G401.6 (cell line): ENCODE results near the gene HOXA4.

Experiments
- FAIRE-seq: peaks from 2 replicates; lab custom pipeline; 2012; peaks lifted over from hg19 to GRCh38; lab: Jason Lieb, UNC

Gene HOXA4

DNA sequence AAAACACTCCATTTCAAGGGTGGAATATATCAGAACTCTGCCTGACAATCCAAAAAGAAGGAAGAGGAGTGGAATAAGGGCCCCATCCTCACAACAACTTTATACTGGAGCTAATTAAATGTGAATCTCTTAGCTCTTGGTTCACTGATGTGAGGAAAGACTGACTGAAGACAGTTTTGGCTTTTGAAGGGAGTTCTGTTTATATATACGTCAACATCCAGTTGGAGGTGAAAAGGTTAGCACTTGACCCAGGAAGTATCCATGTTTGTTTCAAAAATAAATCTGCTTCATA lies 37.8 kb downstream of the HOXA4 start:
- no peak for FAIRE-seq

DNA sequence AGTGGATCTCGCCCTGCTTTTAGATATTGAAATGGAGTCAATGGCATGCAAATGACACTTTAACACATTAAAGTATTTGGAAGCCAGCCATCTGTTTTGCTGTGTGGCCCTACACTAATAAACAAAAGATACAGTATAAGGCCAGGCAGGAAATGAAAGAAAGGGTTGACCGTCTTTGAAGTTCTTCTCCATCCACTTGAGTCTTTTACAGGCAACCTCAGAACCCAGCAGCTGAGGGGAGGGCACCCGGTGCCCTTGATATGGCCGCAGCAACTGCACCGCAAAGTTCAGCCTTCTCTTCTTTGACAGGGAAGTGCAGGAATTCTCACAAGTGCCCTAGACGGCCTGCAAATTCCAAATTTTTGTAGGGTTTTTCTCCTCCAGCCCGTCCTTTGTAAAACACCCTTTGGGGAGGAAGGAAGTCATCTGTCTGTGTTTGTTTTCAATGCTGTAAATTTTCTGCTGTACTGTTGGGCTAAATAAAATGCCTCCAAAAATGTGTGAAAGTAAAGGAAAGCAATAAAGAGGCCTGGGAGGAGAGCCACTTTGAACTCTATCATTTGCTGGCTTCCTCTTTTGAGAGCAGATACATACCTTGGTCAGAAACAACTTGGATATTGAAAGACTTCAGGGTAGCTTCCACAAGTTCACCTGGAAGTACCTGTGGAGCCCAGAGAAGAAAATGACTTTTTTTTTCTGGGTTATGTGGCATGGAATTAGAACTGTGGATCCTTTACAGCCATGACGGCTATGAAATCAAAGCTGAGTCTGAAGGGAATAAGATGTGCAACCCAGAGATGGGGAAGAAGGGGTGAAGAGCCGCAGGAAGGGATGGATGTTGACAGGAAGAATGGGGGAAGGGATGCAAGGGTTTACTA lies 38.4 kb downstream of the HOXA4 start:
- no peak for FAIRE-seq

DNA sequence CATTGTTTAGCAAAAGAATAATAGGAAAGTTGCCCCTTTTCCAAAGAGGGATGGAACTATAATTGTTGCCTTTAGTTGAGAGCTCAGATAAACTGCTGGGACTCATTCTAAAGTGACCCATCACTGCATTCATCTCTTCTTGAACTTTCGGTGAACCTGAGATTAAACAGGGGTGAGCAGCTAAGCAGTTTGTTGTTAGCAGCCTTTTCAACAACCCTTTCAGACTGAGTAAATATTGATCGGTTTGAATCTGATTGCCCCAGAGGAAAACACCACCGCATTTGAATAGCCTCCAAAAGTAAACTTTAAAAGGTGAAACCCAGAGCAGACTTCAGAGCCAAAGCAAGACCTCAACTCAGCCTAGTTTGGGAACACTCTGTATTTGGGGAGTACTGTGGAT lies 39.5 kb downstream of the HOXA4 start:
- peak; percentile 34 for FAIRE-seq

DNA sequence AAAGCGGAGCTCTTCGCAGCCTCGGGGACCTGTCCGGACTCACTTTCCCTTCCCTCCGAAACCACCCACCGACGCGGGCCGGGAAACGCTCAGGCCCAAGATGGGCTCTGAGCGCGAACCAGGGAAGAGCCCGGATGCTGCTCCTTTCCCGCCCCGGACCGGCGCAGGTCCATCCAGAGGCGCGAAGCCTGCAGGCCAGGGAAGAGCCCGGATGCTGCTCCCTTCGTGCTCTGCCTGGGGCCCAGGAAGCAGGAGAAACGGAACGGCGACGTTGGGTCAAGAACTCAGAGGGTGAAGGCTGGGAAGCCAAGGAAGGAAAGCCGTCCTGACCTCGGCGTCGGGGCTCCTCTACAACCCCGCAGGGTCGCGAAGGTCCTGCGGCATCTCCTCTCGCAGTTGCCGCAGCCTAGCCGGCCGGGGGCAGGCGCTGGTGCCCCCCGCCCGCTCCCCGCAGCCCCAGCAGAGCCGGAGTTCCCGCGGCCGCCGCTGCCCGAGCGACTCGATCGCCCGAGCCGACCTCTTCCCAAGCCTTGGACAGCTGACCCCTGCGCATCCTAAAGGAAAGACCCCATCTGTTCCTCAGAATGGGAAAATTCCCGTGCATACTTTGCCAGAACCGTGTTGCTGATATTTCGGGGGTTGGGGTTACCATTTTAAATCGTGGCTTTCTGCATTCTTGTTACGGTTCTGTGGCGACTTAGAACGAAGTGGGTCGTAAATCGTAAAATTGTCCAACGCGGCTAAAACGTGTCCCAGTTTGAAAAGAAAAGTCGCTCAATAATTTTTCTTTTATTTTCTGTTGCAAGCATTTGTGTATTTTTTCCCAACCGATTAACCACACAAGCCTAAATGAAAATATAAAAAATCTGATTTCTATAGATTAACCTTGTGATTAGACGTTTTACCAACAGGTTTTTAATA lies 42.3 kb downstream of the HOXA4 start:
- FAIRE-seq: peak; percentile 58

DNA sequence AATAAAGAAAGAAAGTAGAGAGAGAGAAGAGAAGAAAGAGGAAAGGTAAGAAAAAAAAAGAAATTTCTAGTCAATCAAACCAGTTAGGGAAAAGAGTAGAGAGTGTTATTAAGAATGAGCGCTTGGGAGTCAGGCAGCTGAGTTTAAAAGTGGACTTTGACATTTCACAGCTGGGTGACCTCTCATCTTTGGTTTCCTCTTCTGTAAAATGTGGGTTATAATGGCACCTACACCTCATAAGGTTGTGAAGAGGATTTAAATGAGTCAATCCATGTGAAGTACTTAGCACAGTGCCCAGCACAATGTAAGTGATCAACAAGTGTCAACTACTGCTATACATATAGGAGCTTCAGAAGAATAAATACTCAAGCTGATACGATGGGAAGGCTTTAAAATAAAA lies 46.9 kb downstream of the HOXA4 start:
- FAIRE-seq: no peak

DNA sequence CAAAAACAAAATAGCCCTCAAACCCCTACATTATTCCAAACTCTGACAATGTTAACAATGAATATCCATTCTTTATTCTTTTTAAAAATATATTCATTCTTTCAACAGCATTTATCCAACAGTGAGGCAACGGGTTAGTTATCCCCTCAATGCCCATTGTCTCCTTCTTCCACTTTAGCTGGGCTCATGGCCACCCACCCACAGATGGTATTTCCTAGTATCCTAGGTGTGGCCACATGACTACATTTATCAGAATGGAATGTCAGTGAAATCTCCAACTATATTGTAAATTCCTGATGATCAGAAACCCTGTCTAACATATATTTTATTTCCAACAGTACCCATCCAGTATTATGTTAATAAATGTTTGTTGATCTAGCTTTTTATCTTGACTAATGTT lies 48.4 kb downstream of the HOXA4 start:
- no peak for FAIRE-seq

DNA sequence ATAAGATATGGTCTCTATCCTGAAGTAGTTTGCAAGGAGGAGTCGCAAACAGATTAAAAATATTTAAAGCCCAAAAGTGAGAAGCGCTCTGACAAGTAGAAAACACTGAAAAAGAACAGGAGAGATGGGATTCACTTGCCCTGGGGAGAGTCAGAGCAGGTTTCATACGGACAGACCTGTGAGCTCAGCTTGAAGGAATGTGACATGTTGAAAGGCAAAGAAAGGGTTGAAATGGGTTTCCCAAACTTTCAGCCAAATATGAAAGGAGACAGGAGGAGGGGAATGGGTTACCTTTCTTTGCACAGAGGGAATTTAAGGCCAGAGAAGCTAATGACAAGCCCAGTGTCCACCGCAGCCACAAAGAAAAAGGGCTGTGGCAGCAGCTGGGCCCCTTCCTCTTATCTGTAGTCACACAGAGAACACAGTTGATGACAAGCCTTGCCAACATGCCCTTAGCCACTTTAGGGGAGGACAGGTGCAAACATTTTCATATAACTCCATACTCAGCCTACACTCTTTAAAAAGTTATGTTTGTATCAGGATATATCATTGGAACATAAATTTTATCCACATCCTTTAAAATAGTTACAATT lies 49.6 kb downstream of the HOXA4 start:
- no peak for FAIRE-seq

DNA sequence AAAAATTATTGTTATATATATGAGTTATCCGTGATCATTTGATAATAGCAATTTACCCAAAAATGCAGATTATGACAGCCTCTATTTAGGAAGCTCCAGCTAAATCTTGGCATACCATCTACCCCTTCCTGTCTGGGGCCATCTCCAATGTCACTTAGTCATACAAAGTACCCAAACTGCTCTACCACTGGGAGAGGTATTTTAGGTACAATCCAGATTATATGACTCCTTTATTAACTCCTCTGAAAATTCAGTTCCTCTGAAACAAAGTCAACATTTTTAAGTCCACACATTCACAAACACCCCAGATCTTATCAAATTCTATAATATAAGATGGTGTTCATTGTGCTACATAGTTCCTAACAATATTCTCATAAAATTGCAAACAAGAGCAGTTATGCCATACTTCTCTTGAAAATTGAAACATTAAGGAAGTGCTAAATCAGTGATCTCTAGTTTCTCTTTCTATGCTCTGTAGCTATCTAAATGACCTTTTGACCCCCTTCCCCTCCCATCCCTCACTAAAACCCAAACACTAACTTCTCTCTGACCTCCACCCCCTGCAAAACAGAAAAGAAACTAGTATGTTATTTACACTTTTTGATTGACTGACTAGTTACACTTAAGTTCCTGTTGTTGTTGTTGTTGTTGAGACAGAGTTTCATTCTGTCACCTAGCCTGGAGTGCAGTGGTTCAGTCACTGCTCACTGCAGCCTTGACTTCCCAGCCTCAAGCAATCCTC lies 51.2 kb downstream of the HOXA4 start:
- FAIRE-seq: no peak

DNA sequence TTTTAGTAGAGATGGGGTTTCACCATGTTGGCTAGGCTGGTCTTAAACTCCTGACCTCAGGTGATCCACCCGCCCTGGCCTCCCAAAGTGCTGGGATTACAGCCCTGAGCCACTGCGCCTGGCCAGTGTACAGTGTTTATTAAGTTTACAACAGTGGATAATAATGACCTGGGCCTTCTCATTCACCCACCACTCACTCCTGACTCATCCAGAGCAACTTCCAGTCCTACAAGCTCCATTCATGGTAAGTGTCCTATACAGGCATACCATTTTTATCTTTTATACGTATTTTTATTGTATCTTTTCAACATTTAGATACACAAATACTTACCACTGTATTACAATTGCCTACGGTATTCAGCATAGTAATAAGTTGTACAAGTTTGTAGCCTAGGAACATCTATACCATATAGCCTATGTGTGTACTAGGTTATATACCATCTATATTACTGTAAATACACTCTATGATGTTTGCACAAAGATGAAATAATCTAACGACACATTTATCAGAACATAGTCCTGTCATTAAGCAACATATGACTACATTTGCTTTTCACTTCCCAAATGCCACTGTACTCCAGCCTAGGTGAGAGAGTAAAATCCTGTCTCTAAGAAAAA lies 51.8 kb downstream of the HOXA4 start:
- no peak for FAIRE-seq
